Peyer's patch (tissue), 4 donors: ENCODE data around the gene APH1B.

Source experiments
- CTCF ChIP-seq, 6 experiments: fragments of 450-650 bp in 4 of 6; fragments of 200-600 bp in 2 of 6; sonication (generic) in 1 of 6; IDR thresholded peaks; one replicate each; pipeline ENCODE4 v1.5.1; 2017 to 2019; ENCODE audit warnings: antibody characterized with exemption in 6 of 6, mild to moderate bottlenecking in 3 of 6, moderate library complexity in 1 of 6
- POLR2A ChIP-seq, 2 donors: fragments of 450-650 bp; IDR thresholded peaks; one replicate each; pipeline ENCODE4 v1.5.1; 2017; ENCODE audit warnings: antibody characterized with exemption in 2 of 2, mild to moderate bottlenecking in 2 of 2, moderate library complexity in 2 of 2

- TF ChIP-seq CTCF (IDR thresholded peaks at IDR 0.05) (no peak), POLR2A (IDR thresholded peaks at IDR 0.05) (no peak)
These were observed 61.8 kb downstream of the APH1B start for GRCh38 chr15:63339006-63339766.
